Measurements from ENCODE around the gene RYR2.

RYR2 gene

GRCh38 chr1:237795558-237795957, 753.6 kb downstream of the RYR2 start:
- TF ChIP-seq CTCF (IDR thresholded peaks at IDR 0.05), result no peak

GRCh38 chr1:237799762-237800474, 757.9 kb downstream of the RYR2 start:
- peak; percentile 90 for TF ChIP-seq CTCF (IDR thresholded peaks at IDR 0.05)

GRCh38 chr1:237804516-237804915, 762.5 kb downstream of the RYR2 start:
- no peak for TF ChIP-seq CTCF (IDR thresholded peaks at IDR 0.05)

GRCh38 chr1:237809099-237809498, 767.1 kb downstream of the RYR2 start:
- no peak for TF ChIP-seq CTCF (IDR thresholded peaks at IDR 0.05)

GRCh38 chr1:237811633-237812032, 769.6 kb downstream of the RYR2 start:
- no peak for TF ChIP-seq CTCF (IDR thresholded peaks at IDR 0.05)

- no peak for TF ChIP-seq CTCF (IDR thresholded peaks at IDR 0.05)
Measured at GRCh38 chr1:237812061-237812460, 770.1 kb downstream of the RYR2 start.

GRCh38 chr1:237814319-237814924, 772.4 kb downstream of the RYR2 start:
- peak; percentile 90 for TF ChIP-seq CTCF (IDR thresholded peaks at IDR 0.05)
